Endothelial cell (in vitro differentiated cells): Measurements from ENCODE around the gene NFRKB. TPM values are rescaled to one million over a fixed set of nuclear protein-coding genes. Genes with fewer than 3 reads are reported as not detected.

Experiments
- DNase-seq: peaks from one replicate; pipeline ENCODE4 v3.0.0; 2021; ENCODE audit warnings: low spot score
- H3K27ac Mint-ChIP-seq: one replicate; pipeline ENCODE4 v1.8.0; 2021; ENCODE audit warnings: mixed read lengths, inconsistent platforms; ENCODE audit not compliant: unreplicated experiment
- H3K27me3 Mint-ChIP-seq: one replicate; pipeline ENCODE4 v1.8.0; 2021; ENCODE audit warnings: mild to moderate bottlenecking, moderate library complexity, mixed read lengths, inconsistent platforms; ENCODE audit not compliant: unreplicated experiment
- H3K36me3 Mint-ChIP-seq: one replicate; pipeline ENCODE4 v1.8.0; 2021; ENCODE audit warnings: mild to moderate bottlenecking, low read depth, mixed read lengths, inconsistent platforms; ENCODE audit not compliant: unreplicated experiment
- H3K4me1 Mint-ChIP-seq: one replicate; pipeline ENCODE4 v1.8.0; 2021; ENCODE audit warnings: mild to moderate bottlenecking, mixed read lengths, inconsistent platforms; ENCODE audit not compliant: unreplicated experiment
- H3K4me3 Mint-ChIP-seq: one replicate; pipeline ENCODE4 v1.8.0; 2021; ENCODE audit warnings: mild to moderate bottlenecking, mixed read lengths, inconsistent platforms; ENCODE audit not compliant: unreplicated experiment
- H3K9me3 Mint-ChIP-seq: one replicate; pipeline ENCODE4 v1.8.0; 2021; ENCODE audit warnings: mixed read lengths, inconsistent platforms; ENCODE audit not compliant: unreplicated experiment
- CTCF ChIP-seq: fragments of 200-600 bp; sonication (generic); IDR thresholded peaks from one replicate; pipeline ENCODE4 v1.5.0; 2021; ENCODE audit warnings: antibody characterized with exemption; ENCODE audit not compliant: unreplicated experiment
- total RNA-seq: library from RNA; stranded (reverse); fragmentation: NEBNext Ultra II Directional; extraction: Animal tissue kit (Norgen Biotek cat#: 25700); gene quantifications from one replicate; pipeline ENCODE4 v1.2.1, GENCODE V29; 2021; ENCODE audit not compliant: unreplicated experiment

NFRKB gene
- total RNA-seq, 1 donor from 2014 or later: 31.7 TPM

GRCh38 chr11:129937592-129938238 lies 42.3 kb upstream of the NFRKB start:
- Mint-ChIP-seq H3K4me3 (no peak overlapping the region), H3K36me3 (peaks cover 18% of the 10 kb centered on the region), H3K4me1 (peaks cover 15% of the 10 kb centered on the region), H3K9me3 (no peaks in the 10 kb centered on the region), H3K27me3 (no peaks in the 10 kb centered on the region), H3K27ac (no peak overlapping the region)
- no peak for DNase-seq
- TF ChIP-seq CTCF: no peak

- no peak overlapping the region for H3K27ac Mint-ChIP-seq
- H3K9me3 Mint-ChIP-seq: no peaks in the 10 kb centered on the region
- H3K27me3 Mint-ChIP-seq: no peaks in the 10 kb centered on the region
- DNase-seq: no peak
- peaks cover 15% of the 10 kb centered on the region for H3K4me1 Mint-ChIP-seq
- H3K36me3 Mint-ChIP-seq: peaks cover 14% of the 10 kb centered on the region
- no peak overlapping the region for H3K4me3 Mint-ChIP-seq
- no peak for TF ChIP-seq CTCF
Measured at GRCh38 chr11:129935723-129936122, 40.3 kb upstream of the NFRKB start.

- no peaks in the 10 kb centered on the region for H3K9me3 Mint-ChIP-seq
- H3K4me1 Mint-ChIP-seq: peaks cover 14% of the 10 kb centered on the region
- TF ChIP-seq CTCF: no peak
- no peak for DNase-seq
- no peak overlapping the region for H3K4me3 Mint-ChIP-seq
- no peak overlapping the region for H3K27ac Mint-ChIP-seq
- no peaks in the 10 kb centered on the region for H3K27me3 Mint-ChIP-seq
- H3K36me3 Mint-ChIP-seq: peaks cover 20% of the 10 kb centered on the region
Measured at GRCh38 chr11:129933891-129934290, 38.5 kb upstream of the NFRKB start.

GRCh38 chr11:129933262-129933661 lies 37.9 kb upstream of the NFRKB start:
- TF ChIP-seq CTCF: no peak
- peaks cover 7% of the 10 kb centered on the region for H3K4me1 Mint-ChIP-seq
- H3K36me3 Mint-ChIP-seq: peaks cover 23% of the 10 kb centered on the region

GRCh38 chr11:129932381-129933067 lies 37.1 kb upstream of the NFRKB start:
- H3K36me3 Mint-ChIP-seq: peaks cover 23% of the 10 kb centered on the region
- DNase-seq: no peak
- H3K4me3 Mint-ChIP-seq: no peak overlapping the region
- H3K9me3 Mint-ChIP-seq: no peaks in the 10 kb centered on the region
- TF ChIP-seq CTCF: no peak
- H3K4me1 Mint-ChIP-seq: peaks cover 2% of the 10 kb centered on the region
- H3K27ac Mint-ChIP-seq: no peak overlapping the region
- H3K27me3 Mint-ChIP-seq: no peaks in the 10 kb centered on the region

More at GRCh38 chr11:129933262-129933661, 37.9 kb upstream of the NFRKB start:
- H3K27me3 Mint-ChIP-seq: no peaks in the 10 kb centered on the region
- no peak overlapping the region for H3K4me3 Mint-ChIP-seq
- no peaks in the 10 kb centered on the region for H3K9me3 Mint-ChIP-seq
- H3K27ac Mint-ChIP-seq: no peak overlapping the region
- DNase-seq: no peak
